ENCODE results near the gene KRT27. TPM values are rescaled to one million over a fixed set of nuclear protein-coding genes. Genes with fewer than 3 reads are reported as not detected.

The KRT27 gene
- total RNA-seq, 2 experiments from 2014 or later: not detected

- Histone ChIP-seq H3K4me2 (ENCODE audit: low read length) (no peak overlapping the region), H3K4me1 (ENCODE audit: insufficient read depth, low read length, poor library complexity, severe bottlenecking) (peaks cover 8% of the 10 kb centered on the region), H3K9me3 (ENCODE audit: low read length) (no peaks in the 10 kb centered on the region), H3K4me3 (ENCODE audit: low read depth, low read length, poor library complexity, severe bottlenecking) (no peak overlapping the region), H3K27ac (ENCODE audit: low read depth, low read length, poor library complexity, severe bottlenecking) (no peak overlapping the region), H4K20me1 (ENCODE audit: insufficient read depth, low read length) (no peaks in the 10 kb centered on the region), H3K79me2 (ENCODE audit: insufficient read depth, low read depth, low read length) (no peaks in the 10 kb centered on the region), H2AFZ (ENCODE audit: low read length) (no peak overlapping the region), H3K36me3 (ENCODE audit: insufficient read depth, low read length) (no peaks in the 10 kb centered on the region), H3K9me2 (ENCODE audit: insufficient read depth, low read length) (no peaks in the 10 kb centered on the region)
- CTCF ChIA-PET (ENCODE audit: unreplicated experiment): no interaction called here
- intact Hi-C loops (cut with micrococcal nuclease; ENCODE audit: unreplicated experiment): no loop called here
- BruUV-seq (replicated peaks): no TSS peak
- no peak for DNase-seq (ENCODE audit: low spot score)
- POLR2A ChIA-PET: no interaction called here
- TF ChIP-seq CTCF (conservative IDR thresholded peaks at IDR 0.05; ENCODE audit: low read length): no peak
- no peak for TF ChIP-seq EZH2phosphoT487 (IDR thresholded peaks at IDR 0.05; ENCODE audit: borderline replicate concordance, low read depth, low read length)
These were observed 51.4 kb downstream of the KRT27 start for GRCh38 chr17:40730970-40731369.

GRCh38 chr17:40727447-40728231 is 54.7 kb downstream of the KRT27 start:
- BruUV-seq (replicated peaks): no TSS peak
- POLR2A ChIA-PET: interaction anchor here (0.6 kb wide), 1 partner anchor 518 kb away, joined by 7 read pairs; no protein-coding TSS in a partner anchor
- no peak overlapping the region for H2AFZ ChIP-seq (ENCODE audit: low read length)

More at GRCh38 chr17:40727447-40728231, 54.7 kb downstream of the KRT27 start:
- no peaks in the 10 kb centered on the region for H4K20me1 ChIP-seq (ENCODE audit: insufficient read depth, low read length)
- H3K4me3 ChIP-seq (ENCODE audit: low read depth, low read length, poor library complexity, severe bottlenecking): no peak overlapping the region
- CTCF ChIA-PET (ENCODE audit: unreplicated experiment): no interaction called here
- H3K4me1 ChIP-seq (ENCODE audit: insufficient read depth, low read length, poor library complexity, severe bottlenecking): peaks cover 8% of the 10 kb centered on the region
- H3K27ac ChIP-seq (ENCODE audit: low read depth, low read length, poor library complexity, severe bottlenecking): no peak overlapping the region
- intact Hi-C loops (cut with micrococcal nuclease; ENCODE audit: unreplicated experiment): loop anchor here (5.0 kb wide), 1 partner anchor 105 kb away; no protein-coding TSS in a partner anchor
- no peaks in the 10 kb centered on the region for H3K9me3 ChIP-seq (ENCODE audit: low read length)
- peak; percentile 47 for DNase-seq (ENCODE audit: low spot score)
- no peaks in the 10 kb centered on the region for H3K9me2 ChIP-seq (ENCODE audit: insufficient read depth, low read length)
- 0 out of 2 replicates have a peak overlapping the region, but pooled peaks have one; percentile 11 for H3K4me2 ChIP-seq (ENCODE audit: low read length)
- no peaks in the 10 kb centered on the region for H3K36me3 ChIP-seq (ENCODE audit: insufficient read depth, low read length)
- TF ChIP-seq CTCF (conservative IDR thresholded peaks at IDR 0.05; ENCODE audit: low read length): no peak
- no peak for TF ChIP-seq EZH2phosphoT487 (IDR thresholded peaks at IDR 0.05; ENCODE audit: borderline replicate concordance, low read depth, low read length)
- no peaks in the 10 kb centered on the region for H3K79me2 ChIP-seq (ENCODE audit: insufficient read depth, low read depth, low read length)

All from OCI-LY7 (cell line).